GM21360 (cell line): ENCODE results near the gene SNAPC2.
A peak's percentile ranks its signal among the peaks of the same experiment; 100 is the strongest.
"Not testable (repeated sequence)": the region's sequence is repeated elsewhere in the genome, so short reads cannot be mapped to it uniquely, and the experiment has no call there.

Experiments
- ATAC-seq: cut with Tn5 transposase; IDR thresholded peaks from one replicate; pipeline ENCODE4 v1.9.1; 2021; ENCODE audit warnings: mild to moderate bottlenecking, moderate library complexity; ENCODE audit not compliant: unreplicated experiment

Gene SNAPC2

DNA sequence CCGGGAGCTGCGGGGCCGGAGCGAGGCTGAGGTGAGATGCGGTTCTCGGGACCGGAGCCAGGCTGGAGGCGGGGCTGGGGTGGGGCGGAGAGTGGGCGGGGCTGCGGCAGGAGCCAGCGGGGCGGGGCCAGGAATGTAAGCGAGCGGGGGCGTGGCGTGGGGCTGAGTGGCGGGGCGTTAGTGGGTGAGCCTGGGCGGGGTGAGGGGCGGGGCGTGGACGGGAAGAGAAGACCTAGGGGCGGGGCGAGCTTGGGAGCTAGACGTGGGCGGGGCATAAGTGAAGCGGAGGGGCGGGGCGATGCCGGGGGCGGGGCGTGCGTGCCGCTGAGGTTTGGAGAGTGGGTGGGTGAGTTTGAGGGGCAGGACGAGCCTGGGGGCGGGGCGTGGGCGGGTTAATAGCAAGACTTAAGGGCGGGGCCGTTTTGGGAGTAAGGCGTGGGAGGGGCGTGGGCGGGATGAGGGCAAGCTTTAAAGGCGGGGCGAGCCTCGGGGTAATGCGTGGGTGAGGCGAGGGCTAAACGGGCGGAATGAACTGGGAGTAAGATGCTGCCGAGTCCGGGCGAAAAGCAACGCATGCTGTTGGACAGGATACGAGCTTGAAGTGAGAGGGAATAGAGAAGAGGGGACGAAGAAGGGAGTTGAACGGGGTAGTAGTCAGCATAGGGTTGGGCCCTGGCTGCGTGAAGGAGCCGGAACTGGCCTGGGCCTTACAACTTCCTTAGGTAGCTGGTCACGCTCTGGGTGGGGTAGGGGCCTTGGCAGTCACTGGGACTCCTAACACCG, 572 bp downstream of the SNAPC2 start:
- ATAC-seq, result peak; percentile 35

DNA sequence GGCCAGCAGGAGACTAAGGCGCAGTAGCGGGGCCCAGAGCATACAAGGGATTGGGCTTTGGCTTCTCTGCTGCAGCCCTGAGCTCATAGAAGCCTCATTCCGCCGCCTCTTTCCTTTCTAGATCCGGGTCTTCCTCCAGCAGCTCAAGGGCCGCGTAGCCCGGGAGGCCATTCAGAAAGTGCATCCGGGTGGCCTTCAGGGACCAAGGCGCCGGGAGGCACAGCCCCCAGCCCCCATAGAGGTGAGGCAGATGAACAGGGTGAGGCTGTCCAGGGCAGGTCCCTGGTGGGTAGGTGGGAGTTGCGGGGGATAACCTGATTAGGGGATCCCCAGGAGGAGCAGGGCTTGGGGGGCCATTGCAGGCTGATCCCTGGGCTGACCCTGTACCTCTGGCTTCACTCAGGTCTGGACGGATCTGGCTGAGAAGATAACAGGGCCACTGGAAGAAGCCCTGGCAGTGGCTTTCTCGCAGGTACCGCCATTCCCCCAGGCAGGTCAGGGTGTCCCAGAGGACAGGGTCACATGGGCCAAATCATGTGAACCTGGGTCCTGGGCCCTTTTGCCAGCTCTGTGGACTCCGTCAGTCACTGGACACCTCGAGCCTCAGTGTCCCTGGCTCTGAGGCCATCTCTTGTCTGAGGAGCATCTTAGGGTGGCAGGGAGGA, 1.3 kb downstream of the SNAPC2 start:
- ATAC-seq, result no peak

DNA sequence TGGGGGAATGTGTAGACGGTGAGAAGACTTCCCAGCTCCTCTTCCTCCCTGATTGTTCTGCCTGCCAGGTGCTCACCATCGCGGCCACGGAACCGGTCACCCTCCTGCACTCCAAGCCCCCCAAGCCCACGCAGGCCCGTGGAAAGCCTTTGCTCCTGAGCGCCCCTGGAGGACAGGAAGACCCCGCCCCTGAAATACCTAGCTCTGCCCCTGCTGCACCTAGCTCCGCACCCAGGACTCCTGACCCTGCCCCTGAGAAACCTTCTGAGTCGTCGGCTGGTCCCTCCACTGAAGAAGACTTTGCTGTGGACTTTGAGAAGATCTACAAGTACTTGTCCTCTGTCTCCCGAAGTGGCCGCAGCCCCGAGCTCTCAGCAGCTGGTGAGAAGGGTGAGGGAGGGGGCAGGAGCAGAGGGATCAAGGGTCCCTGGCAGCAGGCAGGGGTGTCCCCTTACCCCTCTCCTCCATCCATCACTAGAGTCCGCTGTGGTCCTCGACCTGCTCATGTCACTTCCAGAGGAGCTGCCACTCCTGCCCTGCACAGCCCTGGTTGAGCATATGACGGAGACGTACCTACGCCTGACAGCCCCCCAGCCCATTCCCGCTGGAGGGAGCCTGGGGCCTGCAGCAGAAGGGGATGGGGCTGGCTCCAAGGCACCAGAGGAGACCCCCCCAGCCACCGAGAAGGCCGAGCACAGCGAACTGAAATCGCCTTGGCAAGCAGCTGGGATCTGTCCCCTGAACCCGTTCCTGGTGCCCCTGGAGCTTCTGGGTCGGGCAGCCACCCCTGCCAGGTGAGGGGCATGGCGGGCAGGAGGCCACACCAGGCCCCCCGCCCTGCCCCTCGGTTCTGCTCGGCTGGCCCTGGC, 2.1 kb downstream of the SNAPC2 start:
- ATAC-seq, result no peak

DNA sequence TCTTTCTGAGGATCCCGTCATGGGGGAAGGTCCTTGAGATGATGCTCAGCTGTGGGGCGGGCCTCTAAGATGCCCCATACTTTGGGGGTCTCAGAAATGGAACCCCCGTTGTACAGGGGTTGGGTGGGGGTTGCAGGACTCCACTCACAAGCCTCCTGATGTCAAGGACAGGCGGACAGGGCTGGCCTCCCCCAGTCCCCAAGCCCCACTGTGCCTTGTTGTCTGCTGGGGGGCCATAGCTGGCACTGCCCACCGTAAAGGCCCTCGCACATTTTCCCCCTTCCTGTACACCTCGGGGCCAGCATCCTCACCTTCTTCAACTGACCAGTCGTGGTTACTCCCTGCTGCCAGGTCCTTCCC, 2.7 kb downstream of the SNAPC2 start:
- no peak for ATAC-seq

DNA sequence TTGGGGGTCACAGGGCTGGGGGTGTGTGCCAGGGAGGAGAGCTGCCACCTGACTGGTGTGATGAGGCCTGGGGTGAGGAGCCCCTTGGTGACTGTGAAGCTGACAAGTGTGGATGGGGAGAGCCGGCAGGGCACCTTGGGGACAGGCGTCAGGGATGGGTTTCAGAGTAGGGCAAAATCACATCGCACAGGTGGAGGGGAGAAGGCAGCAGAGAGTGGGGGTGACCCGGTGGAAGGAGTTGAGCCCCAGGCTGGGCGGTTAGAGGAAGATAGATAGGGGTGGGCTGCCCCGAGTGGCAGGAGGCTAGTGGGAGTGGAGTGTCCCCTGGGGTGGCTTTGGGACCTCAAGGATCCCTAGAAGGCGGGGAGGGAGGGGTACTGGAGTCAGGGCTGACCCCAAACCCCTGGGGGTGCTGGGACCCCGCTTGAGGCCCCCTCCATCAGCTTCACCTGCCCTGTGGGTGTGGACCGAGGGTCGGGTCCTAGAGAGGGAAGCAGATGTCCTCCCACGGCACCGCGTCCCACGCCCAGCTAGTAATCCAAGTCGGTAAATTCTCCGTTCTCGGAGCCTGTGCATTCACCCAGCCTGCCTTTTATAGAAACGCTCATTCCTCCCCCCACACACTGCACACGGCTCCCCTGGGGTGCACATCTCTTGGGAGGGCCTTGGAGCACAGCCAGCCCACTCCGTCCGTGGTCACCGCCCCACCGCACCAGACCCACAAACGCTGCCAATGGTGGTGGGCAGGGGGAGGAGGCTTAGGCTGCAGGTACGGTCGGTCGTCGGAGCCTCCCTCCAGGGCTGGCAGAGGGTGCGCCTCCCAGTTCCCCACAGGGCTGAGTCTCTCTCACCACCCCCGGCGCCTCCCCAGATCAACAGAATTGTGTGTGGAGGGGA, 3.4 kb downstream of the SNAPC2 start:
- ATAC-seq, result no peak

DNA sequence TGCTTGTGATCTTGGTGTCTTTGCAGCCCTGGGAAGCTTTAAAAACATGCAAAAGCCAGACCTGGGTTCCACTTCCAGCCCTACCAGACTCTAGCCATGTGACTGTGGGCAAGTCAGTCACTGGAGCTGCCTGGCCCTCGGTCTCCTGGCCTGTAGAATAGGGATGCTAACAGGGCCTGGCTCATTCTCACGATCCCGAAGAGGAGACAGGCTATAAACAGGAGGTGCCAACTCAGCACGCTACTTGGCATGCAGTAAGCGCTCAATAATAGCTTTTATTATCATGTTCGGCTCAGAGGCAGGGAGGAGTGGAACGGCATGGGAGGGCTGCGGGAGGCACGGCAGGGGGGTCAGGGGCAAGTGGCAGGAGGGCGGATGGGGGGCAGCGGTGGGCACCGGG, 4.1 kb downstream of the SNAPC2 start:
- no peak for ATAC-seq

DNA sequence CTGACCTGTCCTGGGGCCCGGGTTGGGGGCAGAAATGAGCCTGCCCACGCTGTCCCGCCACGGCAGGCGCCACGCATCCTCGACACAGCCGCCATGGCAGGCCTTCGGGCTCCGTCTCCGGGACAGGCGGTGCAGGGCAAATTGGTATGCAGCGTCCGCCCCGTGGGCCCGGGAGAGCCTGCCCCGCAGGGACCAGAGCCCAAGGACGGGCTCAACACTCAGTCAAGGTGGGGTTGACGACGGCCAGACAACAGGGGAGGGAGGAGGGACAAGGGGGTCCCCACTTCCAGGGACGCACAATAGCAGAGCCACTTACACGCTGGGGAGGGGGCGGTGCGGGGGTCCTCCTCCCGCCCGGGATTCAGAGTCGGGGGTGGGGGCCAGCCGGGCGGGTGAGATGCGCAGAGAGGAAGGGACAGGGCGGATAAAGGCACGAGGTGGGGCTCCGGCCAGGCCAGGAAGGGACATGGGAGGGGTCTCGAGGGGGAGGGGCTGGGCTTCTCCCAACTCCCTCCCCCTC, 4.6 kb downstream of the SNAPC2 start:
- ATAC-seq, result no peak

DNA sequence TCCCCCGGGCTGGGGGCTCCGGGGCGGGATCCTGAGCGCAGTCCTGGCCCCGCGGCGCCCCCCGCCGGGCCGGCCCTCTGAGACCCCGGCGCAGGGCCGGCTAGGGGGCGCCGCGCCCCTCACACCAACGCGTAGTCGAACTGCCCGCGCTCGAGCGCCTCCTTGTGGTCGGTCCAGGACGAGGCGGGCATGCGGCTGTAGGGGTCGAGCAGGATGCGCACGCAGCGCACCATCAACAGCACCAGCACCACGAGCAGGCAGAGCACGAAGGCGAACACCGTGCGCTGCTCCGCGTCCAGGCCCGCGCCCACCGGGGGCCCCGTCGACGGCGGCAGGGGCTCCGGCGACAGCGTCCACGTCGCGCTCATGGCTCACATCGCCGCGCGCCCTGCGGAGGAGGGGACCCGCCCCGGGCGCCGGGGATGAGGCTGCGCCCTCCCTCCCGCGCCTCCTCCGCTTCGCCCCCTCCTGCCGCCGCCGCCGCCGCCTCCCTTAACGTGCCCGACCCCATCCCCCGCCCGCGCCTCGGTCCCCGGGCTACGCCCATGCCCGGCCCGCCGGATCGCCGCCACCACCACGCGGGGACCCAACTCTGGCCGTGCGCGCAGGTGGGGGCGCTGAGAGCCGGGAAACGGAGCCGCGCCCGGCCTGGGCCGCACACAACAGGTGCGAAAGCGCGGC, 5.2 kb downstream of the SNAPC2 start:
- peak; percentile 29 for ATAC-seq

DNA sequence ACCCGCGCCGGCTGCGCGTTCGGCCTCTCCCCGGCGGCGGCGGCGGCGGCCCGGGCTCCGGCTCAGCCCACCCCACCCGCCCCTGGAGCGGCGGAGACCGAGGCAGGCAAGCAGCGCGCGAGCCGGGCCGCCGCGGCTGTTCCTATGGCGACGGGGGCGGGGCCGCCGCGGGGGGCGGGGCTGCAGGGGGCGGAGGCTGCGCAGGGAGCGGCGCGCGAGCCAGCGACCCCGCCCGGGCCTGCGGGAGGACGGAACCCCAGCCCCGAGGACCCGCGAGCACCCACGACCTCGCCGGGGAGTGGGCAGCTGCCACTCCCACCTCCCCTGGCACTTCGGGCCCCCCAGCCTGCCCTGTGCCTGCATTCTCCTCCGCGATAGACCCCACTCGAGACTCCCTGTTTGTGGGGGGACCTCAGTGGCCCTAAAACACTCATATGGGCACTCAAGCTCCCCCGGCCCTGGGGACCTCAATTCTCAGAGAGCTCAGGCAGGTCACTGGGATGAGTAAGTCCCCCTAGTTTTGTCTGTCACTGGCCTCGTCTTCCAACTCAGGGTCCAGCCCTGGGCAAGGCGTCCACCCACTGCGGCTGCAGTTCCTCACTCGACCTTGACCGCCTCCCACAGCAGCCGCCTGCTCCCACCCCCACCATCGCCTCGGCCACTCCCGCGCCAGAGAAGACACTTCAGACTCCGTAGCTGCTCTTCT, 6.0 kb downstream of the SNAPC2 start, which contains the start of gene CTXN1:
Gene CTXN1 (minus strand): TSS at position 115 of the 706 bp plus-strand sequence. CDS start 597 bp downstream, outside the sequence.
- no peak for ATAC-seq

DNA sequence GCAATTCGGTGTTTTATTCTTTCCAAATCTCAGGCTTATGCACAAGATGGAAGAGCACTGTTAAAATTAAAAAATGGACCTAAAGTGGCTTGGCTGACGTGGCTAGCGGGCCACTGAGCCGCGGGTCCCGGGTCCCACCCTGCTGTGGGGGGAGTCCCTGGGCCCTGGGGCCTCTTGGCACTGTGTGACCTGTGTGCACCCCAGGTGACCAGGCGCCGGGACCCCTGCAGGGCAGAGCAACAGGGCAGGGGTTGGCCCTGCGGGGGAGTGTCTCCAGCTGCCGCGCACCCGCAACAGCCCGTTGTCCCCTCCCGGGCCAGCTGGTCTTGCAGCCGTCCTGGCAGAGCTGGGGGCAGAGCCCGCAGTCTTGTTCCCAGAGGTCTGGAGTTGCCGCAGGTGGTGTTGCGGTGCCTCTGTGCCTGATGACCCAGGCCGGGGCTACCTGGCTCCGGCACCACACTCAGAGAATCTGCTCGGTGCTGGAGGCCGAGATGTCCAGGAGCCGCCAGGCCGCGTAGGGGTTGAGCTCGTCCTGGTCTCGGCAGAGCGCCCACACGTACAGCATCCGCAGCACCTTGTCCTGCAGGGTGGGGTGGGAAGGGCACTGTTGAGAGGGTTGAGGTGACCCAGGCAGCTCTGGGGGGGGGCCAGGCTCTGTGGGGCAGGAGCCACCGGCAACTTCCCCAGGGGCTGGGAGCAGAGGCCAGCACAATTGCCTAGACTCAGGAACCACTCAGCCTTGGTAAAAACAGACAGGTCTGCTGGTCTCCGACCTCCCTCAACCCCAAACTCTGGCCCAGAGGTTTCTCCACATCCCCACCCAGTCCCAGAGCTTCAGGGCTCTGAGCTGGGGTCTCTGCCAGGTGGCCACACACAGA, 6.8 kb downstream of the SNAPC2 start:
- ATAC-seq, result no peak

DNA sequence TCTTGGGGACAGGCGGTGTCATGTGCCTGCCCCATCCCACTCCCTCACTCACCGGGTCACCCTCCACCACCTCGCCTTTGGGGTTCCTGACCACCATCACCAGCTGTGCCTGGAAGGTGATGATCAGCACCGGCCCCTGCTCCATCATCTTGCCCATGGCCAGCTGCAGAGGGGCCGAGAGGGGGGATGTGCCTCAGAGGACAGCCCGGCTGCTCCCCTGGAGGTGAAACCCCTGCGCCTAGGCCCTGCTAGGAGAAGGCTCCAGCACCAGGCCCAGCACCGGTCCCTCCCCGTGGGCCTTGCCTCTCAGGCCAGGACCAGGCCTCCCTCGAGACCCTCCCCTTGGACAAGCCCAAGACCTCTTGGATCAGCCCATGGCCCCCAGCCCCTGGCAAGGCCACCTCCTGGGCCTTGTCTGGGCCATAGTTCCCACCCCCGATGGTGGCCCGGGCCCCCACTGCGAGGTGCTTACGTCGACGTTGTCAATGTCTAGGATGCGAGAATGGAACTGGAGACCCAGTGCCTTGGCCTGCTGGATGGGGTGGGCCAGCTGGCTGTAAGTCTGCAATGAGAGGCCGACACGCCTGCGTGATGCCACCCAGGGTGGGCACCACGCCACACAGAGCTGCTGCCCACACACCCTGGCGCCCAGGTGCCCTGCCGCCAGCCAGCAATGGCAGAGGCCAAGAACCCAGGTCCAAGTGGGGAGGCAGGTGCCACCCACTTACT, 7.6 kb downstream of the SNAPC2 start:
- ATAC-seq, result no peak

DNA sequence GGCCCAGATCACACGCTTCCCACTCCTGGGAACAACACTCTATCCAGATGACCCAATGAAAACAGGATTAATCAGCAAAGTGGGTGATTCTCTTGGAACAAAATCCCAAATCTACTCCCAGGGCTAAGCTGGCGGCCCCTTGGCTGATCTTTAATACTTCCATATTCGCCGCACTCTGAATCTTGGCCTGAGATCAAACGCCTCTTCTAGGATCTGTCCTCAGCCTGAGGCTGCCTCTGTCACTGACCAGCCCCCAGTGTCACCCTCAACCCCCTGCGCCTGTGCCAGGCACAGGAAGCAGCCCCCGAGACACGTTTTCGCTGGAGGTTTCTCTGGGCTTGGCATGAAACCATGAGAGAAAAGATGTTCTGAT, 8.2 kb downstream of the SNAPC2 start:
- no peak for ATAC-seq

DNA sequence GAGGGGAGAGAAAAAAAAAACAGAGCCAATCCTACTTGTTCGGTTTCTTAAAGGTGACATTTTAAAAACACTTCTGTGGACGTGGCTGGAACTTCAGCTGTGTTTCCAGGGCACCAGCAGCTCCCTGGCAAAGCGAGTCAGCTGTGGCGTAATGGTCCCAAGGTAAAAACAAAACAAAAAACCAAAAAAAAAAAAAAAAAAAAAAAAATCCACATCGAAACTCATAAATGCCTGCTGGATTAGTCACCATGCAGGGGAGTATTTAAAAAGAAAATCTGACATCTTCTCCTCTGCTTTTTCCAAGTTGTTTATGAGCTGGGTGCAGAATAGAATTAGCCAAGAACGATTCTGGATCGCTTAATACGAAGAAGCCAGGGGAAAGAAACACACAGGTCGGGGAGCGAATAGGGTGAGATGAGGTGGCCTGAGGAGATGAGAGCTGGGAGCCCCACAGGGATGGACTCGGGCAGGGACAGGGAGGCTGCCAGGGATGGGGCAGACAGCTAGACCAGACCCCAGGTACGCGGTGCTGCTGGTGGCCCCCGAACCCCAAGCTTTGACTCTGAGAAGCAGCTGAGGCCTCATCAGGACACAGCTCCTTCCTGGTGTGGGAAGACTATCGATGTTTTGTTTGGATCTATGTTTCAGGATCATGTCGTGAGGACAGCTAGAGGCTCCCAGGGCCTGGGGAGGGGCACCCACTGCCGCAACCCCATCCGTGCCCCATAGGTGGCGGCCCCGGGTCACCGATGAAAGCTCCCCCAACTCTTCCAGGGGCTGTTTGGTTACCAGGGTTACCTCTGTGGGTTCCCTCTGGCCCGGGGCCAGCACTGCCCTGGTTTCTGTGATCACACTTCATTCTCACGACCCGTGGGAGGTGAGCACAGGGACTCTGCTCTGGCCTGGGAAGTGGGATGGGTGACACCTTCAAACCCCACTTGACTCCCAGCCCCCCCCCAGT, 8.9 kb downstream of the SNAPC2 start:
- no peak for ATAC-seq

DNA sequence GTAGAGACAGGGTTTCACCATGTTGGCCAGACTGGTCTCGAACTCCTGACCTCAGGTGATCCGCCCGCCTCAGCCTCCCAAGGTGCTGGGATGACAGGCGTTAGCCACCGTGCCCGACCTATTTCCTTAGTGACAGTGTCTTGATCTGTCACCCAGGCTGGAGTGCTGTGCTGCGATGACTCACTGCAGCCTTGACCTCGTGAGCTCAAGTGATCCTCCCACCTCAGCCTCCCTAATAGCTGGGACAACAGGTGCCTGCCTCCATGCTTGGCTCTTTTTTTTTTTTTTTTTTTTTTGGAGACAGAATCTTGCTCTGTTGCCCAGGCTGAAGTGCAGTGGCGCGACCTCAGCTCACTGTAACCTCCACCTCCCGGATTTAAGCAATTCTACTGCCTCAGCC, 9.9 kb downstream of the SNAPC2 start:
- not testable (repeated sequence) for ATAC-seq

DNA sequence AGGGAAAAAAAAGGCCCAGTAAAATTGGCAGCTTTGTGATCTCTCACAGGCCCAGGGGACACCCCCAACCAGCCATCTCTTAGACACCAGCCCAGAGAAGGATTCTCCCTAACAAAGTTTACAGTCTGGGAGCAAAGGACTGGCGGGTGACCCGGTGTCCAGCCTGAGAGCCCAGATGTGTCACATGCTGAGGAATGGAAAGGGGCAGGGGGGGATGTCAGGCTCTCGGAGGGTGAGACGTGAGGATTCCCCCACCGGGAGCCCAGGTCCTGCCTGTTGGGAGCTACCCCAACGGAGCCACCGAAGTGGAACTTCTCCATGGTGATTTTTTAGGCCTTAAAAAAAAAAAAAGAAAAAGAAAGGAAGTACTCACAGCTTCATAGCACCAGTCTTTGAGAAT, 10.6 kb downstream of the SNAPC2 start:
- ATAC-seq, result no peak
